ENCODE data around the gene OSBPL6. TPM values are rescaled to one million over a fixed set of nuclear protein-coding genes. Genes with fewer than 3 reads are reported as not detected.

The OSBPL6 gene
- total RNA-seq, 1 donor = 5.2 TPM

DNA sequence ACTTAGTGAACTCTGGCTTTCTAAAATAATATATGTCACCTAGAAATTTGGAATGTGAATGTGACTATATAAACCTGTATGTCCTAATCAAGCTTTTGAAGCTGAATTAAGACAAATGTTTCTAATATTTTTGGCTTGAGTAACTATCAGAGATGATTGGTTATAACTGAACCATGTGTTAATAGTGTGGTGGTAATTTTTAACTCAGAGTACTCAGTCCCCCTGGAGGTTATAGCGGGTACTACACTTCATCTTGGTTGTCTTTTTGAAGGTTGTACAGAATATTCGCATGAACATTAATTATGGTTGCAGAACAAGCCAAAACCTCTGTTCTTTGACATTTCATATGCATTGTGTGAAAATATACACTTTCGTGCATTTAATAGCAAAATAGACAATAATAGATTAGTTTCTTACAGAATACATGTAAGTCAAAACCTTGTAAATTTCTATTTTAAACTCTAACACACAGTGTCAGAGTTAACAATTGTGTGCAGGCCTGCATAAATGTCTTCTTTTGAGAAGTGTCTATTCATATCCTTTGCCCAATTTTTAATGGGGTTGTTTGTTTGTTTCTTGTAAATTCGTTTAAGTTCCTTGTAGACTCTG lies 86.0 kb downstream of the OSBPL6 start:
- peak; percentile 71 for DNase-seq (ENCODE audit: low read depth)
- no peak overlapping the region for H3K4me3 ChIP-seq (ENCODE audit: low read depth, low read length)
- TF ChIP-seq, protein P1, sequence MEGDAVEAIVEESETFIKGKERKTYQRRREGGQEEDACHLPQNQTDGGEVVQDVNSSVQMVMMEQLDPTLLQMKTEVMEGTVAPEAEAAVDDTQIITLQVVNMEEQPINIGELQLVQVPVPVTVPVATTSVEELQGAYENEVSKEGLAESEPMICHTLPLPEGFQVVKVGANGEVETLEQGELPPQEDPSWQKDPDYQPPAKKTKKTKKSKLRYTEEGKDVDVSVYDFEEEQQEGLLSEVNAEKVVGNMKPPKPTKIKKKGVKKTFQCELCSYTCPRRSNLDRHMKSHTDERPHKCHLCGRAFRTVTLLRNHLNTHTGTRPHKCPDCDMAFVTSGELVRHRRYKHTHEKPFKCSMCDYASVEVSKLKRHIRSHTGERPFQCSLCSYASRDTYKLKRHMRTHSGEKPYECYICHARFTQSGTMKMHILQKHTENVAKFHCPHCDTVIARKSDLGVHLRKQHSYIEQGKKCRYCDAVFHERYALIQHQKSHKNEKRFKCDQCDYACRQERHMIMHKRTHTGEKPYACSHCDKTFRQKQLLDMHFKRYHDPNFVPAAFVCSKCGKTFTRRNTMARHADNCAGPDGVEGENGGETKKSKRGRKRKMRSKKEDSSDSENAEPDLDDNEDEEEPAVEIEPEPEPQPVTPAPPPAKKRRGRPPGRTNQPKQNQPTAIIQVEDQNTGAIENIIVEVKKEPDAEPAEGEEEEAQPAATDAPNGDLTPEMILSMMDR (IDR thresholded peaks at IDR 0.05; ENCODE audit: insufficient read depth, low read length) = peak; percentile 84

DNA sequence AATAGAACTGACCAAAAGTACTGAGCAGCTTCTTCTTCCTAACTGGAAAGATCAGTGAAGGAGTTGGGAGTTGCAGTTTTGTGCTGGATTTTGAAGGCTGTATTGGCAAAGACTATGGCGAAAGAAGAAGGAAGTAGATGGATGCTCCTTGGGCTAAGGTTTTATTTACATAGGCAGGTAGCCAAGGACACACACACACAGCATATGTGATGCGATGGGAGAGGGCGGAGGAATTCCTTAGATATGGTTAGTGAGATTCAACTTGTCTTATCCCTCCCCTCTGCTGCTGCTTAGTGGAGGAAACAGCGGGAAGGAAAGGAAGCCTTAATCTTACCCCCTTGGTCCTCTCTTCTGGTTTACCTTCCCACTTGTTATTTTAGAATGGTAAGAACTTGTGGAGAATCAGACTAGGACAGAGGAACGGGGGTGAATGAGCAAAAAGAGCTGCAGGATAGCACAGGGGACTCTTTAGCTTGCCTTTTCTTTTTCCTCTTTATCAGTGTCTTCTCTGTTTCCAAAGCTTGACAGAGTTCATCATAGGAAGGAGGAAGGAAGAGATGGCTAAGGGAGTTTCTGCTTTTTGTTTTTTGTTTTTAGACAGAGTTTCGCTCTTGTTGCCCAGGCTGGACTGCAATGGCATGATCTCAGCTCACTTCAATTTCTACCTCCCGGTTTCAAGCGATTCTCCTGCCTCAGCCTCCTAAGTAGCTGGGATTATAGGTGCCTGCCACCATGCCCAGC lies 87.9 kb downstream of the OSBPL6 start:
- H3K4me3 ChIP-seq (ENCODE audit: low read depth, low read length) = no peak overlapping the region
- DNase-seq (ENCODE audit: low read depth) = peak; percentile 81
- TF ChIP-seq, protein P1 (IDR thresholded peaks at IDR 0.05; ENCODE audit: insufficient read depth, low read length) = no peak

DNA sequence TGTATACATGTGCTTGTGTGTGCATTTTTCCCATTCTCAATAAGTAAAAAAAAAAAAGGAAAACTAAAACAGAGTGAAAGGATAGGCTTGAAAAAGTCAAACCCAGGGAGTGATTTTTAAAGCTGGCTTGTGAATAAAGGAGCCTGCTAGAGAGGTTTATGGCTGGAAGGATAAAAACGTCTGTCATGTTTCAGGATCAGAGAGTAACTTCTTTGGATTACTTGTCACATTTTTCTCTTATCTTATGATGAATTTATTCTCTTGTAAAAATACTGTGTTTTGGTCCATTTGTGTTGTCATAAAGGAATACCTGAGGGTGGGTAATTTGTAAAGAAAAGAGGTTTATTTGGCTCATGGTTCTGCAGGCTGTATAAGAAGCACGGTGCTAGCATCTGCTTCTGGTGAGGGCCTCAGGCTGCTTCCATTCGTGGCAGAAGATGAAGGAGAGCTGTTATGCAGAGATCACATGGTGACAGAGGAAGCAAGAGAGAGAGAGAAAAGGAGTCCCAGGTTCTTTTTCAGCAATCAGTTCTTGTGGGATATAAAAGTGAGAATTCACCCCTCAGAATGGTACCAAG lies 89.1 kb downstream of the OSBPL6 start:
- H3K4me3 ChIP-seq (ENCODE audit: low read depth, low read length) = no peak overlapping the region
- DNase-seq (ENCODE audit: low read depth) = no peak
- TF ChIP-seq, protein P1 (IDR thresholded peaks at IDR 0.05; ENCODE audit: insufficient read depth, low read length) = no peak

DNA sequence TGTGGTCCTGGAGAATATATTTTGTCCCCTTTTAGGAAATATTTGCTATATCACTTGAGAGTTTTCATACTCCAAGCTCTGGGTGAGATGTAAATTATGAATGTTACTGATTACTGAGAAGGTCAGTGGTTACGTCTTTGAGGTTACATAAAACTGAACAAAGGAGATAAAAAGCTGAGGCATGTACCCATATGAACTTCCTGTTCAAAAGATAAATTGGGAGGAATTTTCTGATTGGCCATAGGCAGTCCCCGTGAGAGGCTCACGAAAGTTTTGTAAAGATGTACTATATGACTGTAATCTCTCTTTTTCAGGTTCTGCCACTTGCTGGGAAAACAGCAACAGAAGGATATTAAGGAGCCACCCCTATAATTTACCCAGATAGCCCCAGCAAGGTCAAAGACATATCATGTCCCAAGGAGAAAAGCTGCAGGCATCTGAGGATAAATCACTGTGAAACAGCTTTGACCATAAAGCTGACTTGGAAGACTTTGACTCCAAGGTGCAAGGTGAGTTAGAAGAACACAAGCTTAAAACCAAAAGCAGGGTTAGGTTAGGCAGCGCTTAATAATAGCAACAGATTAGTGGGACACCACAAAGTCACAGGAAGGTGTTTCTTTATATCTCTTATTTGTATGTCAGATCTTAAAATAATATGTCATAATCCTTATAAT lies 90.4 kb downstream of the OSBPL6 start:
- H3K4me3 ChIP-seq (ENCODE audit: low read depth, low read length) = no peak overlapping the region
- TF ChIP-seq, protein P1 (IDR thresholded peaks at IDR 0.05; ENCODE audit: insufficient read depth, low read length) = no peak

DNA sequence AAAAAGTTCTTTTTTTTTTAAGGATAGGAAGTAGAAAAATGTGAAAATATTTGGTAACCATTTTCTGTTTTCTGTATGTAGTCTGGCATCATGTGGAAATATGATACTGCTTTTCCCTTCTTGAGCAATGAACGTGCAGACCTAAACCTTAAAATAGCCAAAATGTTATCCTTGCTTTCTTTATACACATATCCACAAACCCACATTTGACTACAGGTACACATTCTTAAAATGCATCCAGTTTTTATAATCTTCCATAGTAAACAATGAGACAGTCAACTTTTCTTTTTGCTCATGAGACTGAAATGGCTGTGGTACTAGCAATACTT lies 90.9 kb downstream of the OSBPL6 start:
- no peak for DNase-seq (ENCODE audit: low read depth)
- H3K4me3 ChIP-seq (ENCODE audit: low read depth, low read length) = no peak overlapping the region
- TF ChIP-seq, protein P1 (IDR thresholded peaks at IDR 0.05; ENCODE audit: insufficient read depth, low read length) = no peak

More for the DNA sequence above, 90.4 kb downstream of the OSBPL6 start:
- DNase-seq (ENCODE audit: low read depth) = no peak

DNA sequence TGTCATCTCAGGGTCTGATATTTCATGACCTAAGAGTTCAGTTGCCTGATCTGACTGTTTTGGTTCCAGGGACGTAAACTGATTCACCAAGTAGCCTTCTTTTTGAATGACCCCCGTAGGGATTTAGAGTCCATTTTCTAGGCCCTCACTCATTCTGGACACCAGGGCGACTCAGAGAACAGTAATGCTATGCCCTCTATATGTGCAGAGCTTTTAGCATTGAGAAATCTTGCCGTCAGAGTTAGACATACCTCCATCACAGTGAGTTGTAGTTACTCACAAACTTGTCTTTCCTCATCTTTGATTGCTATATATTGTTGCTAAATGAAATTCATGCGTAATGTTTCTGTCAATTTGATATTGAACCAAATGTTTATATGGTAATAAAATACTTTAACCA lies 92.3 kb downstream of the OSBPL6 start:
- no peak overlapping the region for H3K4me3 ChIP-seq (ENCODE audit: low read depth, low read length)
- DNase-seq (ENCODE audit: low read depth) = no peak
- TF ChIP-seq, protein P1 (IDR thresholded peaks at IDR 0.05; ENCODE audit: insufficient read depth, low read length) = no peak

Measured in fibroblast of the aortic adventitia (primary cell).